SK-N-SH (cell line): ENCODE results near the gene ACCS.

Source experiments
- CTCF ChIP-seq: fragments of 200-600 bp; sonication (generic); IDR thresholded peaks from 2 replicates; pipeline ENCODE4 v1.6.1; 2017; ENCODE audit warnings: antibody characterized with exemption, mild to moderate bottlenecking, moderate library complexity
- EZH2phosphoT487 ChIP-seq: fragments of 200-600 bp; sonication (generic); IDR thresholded peaks from 2 replicates; pipeline ENCODE4 v1.6.1; 2017; ENCODE audit warnings: low read depth, mixed run types, mild to moderate bottlenecking, antibody characterized with exemption, moderate library complexity, borderline replicate concordance
- MXI1 ChIP-seq: IDR thresholded peaks from 2 replicates; pipeline ENCODE4 v1.6.1; 2012; ENCODE audit warnings: mild to moderate bottlenecking, low read depth, low read length, improper control_type of control experiment
- RAD21 ChIP-seq: IDR thresholded peaks from 2 replicates; pipeline ENCODE4 v1.6.1; 2012; ENCODE audit warnings: mild to moderate bottlenecking, low read length
- RCOR1 ChIP-seq: fragments of 150-350 bp; IDR thresholded peaks from 2 replicates; pipeline ENCODE4 v1.6.1; 2017; ENCODE audit warnings: antibody characterized with exemption, low read length
- REST ChIP-seq: IDR thresholded peaks from 2 replicates; pipeline ENCODE4 v1.6.1; 2012; ENCODE audit warnings: mild to moderate bottlenecking, low read depth, low read length, moderate library complexity
- YY1 ChIP-seq: IDR thresholded peaks from 2 replicates; pipeline ENCODE4 v1.4.0; 2012; ENCODE audit warnings: low read depth, mild to moderate bottlenecking

GRCh38 chr11:44049832-44050231 lies 16.2 kb upstream of the ACCS start:
- TF ChIP-seq REST (no peak), YY1 (no peak), CTCF (no peak), MXI1 (no peak), EZH2phosphoT487 (no peak), RCOR1 (no peak), RAD21 (no peak)
